Measurements from ENCODE around the gene RANBP17.

- TF ChIP-seq CTCF (IDR thresholded peaks at IDR 0.05) (no peak), POLR2A (IDR thresholded peaks at IDR 0.05) (no peak)
Measured at GRCh38 chr5:171226096-171226754, 364.4 kb downstream of the RANBP17 start.

All from lower leg skin (tissue), 3 donors.